ENCODE data around the gene CASP14.
"Not testable (repeated sequence)": the region's sequence is repeated elsewhere in the genome, so short reads cannot be mapped to it uniquely, and the experiment has no call there.

CASP14 gene, protein sequence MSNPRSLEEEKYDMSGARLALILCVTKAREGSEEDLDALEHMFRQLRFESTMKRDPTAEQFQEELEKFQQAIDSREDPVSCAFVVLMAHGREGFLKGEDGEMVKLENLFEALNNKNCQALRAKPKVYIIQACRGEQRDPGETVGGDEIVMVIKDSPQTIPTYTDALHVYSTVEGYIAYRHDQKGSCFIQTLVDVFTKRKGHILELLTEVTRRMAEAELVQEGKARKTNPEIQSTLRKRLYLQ

DNA sequence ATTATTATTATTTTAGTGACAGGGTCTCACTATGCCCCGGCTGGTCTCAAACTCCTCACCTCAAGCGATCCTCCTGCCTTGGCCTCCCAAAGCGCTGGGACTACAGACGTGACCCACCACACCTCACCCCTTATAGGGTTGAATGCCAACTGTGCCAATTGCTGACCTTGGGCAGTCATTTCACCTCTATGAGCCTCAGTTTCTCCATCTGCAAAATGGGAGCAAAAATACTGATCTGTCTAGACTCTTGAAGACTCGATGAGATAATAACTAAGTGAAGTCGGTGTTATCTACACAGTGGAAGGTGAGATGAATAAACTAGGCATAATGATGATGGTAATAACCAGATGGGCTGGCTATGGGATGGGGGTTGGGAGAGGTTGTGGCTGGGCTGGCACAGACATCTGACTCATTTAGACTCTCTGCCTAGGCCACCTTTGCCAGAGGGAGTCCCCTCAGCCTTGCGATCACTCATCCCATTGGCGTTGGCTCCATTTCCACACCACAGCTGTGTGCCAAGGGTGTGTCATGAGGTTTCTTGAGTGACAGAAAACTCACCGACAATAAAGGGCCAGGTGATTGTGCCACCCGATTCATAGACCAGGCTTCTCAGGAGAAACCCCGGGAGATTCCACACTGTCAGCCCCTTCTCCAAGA lies at the start of gene CASP14:
TSS of gene CASP14 (plus strand) at position 596 of the 657 bp plus-strand sequence. CDS start 2,772 bp downstream, outside the sequence.
- no peak for DNase-seq (ENCODE audit: low spot score)

- DNase-seq (ENCODE audit: low spot score): no peak
Measured at GRCh38 chr19:15008308-15008707, 41.0 kb upstream of the CASP14 start.

DNA sequence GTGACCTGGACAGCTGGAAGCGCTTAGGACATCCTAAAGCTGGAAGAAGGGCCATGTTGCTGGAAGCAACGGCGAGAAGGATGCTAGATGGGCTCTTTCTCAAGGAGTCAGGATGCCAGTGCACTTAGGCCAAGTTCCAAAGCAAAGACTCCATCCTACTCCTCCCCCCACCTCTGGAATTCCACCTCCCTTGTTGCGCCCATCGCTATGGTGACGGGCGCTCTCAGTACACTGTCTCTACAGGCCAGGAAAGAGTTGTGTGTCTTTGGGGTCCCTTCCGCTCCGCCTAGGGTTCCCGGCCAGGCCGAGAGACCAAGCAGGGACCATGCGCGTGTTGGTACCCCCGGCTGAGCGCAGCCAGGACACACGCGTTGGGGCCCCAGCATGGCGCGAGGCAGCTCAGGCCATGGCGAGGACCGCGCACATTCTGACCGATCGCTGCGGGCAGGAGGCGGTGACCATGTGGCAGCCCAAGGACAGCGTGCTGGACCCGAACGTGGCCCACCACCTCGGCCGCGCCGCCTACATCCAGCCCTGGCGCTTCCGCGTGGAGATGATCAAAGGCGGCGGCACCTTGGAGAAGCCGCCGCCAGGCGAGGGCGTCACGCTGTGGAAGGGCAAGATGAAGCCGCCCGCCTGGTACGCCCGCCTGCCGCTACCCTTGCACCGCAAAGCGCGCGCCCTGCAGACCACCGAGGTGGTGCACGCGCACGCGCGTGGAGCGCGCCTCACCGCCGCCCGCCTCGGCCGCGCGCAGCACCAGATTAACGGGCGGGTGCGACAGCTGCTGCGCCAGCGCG lies 38.6 kb upstream of the CASP14 start:
- no peak for DNase-seq (ENCODE audit: low spot score)

- DNase-seq (ENCODE audit: low spot score): peak; percentile 16
Measured at GRCh38 chr19:15014579-15014978, 34.7 kb upstream of the CASP14 start.

- DNase-seq (ENCODE audit: low spot score): peak; percentile 53
Measured at GRCh38 chr19:15015946-15016542, 33.2 kb upstream of the CASP14 start.

- DNase-seq (ENCODE audit: low spot score): not testable (repeated sequence)
Measured at GRCh38 chr19:15018836-15019235, 30.4 kb upstream of the CASP14 start.

GRCh38 chr19:15021286-15022007 lies 27.8 kb upstream of the CASP14 start:
- no peak for DNase-seq (ENCODE audit: low spot score)

- no peak for DNase-seq (ENCODE audit: low spot score)
Measured at GRCh38 chr19:15022752-15023151, 26.5 kb upstream of the CASP14 start.

DNA sequence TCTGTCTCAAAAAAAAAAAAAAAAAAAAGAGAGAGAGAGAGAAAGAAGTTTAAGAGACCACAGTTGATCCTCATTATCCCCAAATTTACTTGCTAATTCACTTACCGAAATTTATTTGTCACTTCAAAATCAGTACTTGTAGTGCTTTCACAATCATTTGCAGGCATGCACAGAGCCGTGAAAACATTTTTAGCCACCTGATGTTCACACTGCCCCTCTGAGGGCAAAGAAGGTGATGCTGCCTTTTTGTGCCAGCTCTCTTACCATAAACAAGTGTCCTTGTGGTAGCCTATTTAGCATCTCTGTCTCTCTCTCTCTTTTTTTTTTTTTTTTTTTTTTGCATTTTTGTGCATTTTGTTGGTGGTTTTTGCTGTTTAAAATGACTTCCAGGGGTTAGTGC lies 24.1 kb upstream of the CASP14 start:
- DNase-seq (ENCODE audit: low spot score): peak; percentile 31

- no peak for DNase-seq (ENCODE audit: low spot score)
Measured at GRCh38 chr19:15028490-15028889, 20.8 kb upstream of the CASP14 start.

DNA sequence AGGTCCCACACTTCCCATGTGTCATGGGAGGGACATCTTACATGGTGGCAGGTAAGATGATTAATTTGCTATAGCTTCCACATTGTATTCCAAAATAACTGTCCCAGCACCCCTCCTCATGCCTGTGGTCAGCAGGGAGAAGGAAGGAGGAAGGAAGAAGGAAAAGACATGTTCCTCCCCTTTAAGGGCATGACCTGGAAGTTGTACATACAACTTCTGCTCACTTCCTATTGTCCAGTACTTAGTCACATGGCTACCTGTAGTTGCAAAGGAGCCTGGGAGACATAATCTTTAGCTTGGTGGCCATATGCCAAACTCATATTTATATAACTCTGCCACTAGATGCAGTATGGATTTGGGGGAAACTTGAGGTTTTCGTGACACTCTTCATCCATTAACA lies 17.6 kb upstream of the CASP14 start:
- DNase-seq (ENCODE audit: low spot score): no peak

GRCh38 chr19:15035795-15036311 lies 13.4 kb upstream of the CASP14 start:
- no peak for DNase-seq (ENCODE audit: low spot score)

GRCh38 chr19:15037586-15037985 lies 11.7 kb upstream of the CASP14 start:
- DNase-seq (ENCODE audit: low spot score): no peak

DNA sequence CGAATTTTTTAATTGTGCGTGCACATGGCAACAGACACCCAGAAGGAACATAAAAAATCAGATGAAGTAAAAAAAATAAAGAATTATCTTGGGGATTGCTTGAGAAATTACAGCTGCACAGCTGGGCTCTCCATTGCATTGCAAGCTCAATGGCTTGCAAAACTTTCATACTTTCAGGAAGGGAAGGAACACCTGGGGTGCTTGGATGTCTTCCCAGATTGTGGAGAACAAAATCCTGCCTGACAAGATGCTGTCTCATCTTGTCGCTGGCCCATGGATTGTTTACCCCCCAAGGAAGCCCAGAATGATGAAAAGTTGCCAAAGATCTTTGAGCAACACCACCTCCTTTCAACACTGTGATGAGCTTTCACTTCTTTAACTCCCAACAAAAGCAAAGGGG lies 11.0 kb upstream of the CASP14 start:
- DNase-seq (ENCODE audit: low spot score): no peak

DNA sequence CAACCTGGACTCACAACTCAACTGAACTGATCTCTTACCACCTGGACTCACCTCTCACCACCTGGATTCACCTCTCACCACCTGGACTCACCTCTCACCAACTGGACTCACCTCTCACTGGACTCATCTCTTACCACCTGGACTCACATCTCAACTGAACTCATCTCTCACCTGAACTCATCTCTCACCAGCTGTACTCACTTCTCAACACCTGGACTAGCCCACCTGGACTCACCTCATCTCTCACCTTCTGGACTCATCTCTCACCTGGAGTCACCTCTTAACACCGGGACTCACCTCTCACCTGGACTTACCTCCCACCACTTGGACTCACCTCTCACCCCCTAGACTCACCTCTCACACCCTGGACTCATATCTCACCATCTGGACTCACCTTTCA lies 7.3 kb upstream of the CASP14 start:
- no peak for DNase-seq (ENCODE audit: low spot score)

GRCh38 chr19:15042826-15043225 lies 6.5 kb upstream of the CASP14 start:
- DNase-seq (ENCODE audit: low spot score): no peak

- no peak for DNase-seq (ENCODE audit: low spot score)
Measured at GRCh38 chr19:15045506-15045905, 3.8 kb upstream of the CASP14 start.

DNA sequence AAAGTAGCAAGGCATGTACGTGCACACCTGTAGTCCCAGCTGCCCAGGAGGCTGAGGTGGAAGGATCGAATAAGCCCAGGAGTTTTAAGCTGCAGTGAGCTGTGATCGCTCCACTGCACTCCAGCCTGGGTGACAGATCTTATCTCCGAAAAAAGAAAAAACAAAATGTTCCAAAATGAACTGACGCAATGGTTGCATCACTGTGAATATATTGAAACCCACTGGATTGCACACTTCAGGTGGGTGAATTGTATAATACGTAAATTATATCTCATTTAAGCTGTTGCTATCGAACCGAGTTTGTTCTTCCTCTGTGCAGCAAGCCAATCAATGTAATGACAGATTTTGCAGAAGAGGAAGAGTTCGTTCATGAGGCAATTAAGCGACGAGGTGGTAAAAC lies 1.6 kb upstream of the CASP14 start:
- no peak for DNase-seq (ENCODE audit: low spot score)

DNA sequence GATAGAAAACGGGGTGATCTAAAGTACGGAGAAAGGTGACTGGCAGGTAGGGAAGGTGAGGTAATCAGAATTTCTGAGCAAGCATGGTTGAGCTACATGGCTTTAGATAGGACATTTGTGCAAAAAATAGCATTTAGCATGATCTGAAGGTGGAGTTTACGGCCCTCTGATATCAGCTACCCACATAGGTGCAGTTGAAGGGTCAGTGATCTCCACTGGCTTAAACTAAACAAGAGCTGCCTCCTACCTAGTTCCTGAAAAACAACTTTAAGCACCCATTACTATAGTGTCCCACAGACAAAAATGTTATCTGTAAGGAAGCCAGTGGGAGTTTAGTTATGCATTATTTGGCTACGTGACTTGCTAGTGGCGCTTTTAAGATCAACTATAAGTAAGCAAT lies 1.2 kb upstream of the CASP14 start:
- DNase-seq (ENCODE audit: low spot score): no peak

GRCh38 chr19:15050639-15051038 lies 1.4 kb downstream of the CASP14 start:
- DNase-seq (ENCODE audit: low spot score): no peak

- no peak for DNase-seq (ENCODE audit: low spot score)
Measured at GRCh38 chr19:15062036-15062435, 12.8 kb downstream of the CASP14 start.

DNA sequence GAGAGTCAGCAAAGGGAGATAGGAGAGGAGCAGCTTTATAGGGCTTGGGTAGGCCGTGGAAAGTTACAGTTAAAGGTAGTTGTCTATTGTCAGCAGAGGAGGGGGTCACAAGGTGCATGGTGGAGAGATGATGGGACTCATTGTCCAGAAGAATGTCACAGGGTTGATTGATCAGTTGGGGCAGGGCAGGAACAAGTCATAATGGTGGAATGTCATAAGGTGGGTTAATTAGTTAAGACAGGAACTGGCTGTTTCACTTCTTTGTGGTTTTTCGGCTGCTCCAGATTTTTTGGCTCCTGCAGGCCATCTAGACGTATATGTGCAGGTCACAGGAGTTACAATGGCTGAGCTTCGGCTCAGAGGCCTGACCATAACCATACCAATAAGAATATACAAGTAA lies 21.1 kb downstream of the CASP14 start:
- not testable (repeated sequence) for DNase-seq (ENCODE audit: low spot score)
